ENCODE results near the gene USP22.

DNA sequence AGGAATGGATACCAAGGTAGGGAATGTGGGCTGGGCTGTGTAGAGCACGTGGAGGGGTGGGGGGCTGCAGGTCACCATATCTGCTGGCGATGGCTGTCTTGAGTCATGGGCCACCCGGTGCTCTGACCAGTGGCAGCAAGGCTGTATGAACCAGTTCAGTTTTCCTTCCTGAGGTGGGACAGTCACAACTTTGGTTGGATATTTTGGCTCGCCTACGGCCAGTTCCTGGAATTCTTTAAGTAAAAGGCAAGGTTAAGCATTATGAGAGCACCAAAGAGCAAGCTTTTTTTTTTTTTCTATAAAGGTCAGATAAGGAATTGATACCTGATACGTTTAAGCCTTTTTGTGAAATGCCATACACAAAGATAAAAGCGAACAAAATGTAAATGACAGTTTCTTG lies 81.9 kb downstream of the USP22 start:
- TF ChIP-seq, protein P1, sequence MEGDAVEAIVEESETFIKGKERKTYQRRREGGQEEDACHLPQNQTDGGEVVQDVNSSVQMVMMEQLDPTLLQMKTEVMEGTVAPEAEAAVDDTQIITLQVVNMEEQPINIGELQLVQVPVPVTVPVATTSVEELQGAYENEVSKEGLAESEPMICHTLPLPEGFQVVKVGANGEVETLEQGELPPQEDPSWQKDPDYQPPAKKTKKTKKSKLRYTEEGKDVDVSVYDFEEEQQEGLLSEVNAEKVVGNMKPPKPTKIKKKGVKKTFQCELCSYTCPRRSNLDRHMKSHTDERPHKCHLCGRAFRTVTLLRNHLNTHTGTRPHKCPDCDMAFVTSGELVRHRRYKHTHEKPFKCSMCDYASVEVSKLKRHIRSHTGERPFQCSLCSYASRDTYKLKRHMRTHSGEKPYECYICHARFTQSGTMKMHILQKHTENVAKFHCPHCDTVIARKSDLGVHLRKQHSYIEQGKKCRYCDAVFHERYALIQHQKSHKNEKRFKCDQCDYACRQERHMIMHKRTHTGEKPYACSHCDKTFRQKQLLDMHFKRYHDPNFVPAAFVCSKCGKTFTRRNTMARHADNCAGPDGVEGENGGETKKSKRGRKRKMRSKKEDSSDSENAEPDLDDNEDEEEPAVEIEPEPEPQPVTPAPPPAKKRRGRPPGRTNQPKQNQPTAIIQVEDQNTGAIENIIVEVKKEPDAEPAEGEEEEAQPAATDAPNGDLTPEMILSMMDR (IDR thresholded peaks at IDR 0.05), result no peak
- TF ChIP-seq POLR2A (IDR thresholded peaks at IDR 0.05), result no peak
